IMR-90 (cell line): ENCODE results near the gene FXR2. TPM values are rescaled to one million over a fixed set of nuclear protein-coding genes. Genes with fewer than 3 reads are reported as not detected.

Source experiments
- ATAC-seq: fragments of 200-7000 bp; cut with Tn5 transposase; 2 replicates; pipeline ENCODE4 v1.9.1; 2020; ENCODE audit warnings: low read depth, mild to moderate bottlenecking, moderate library complexity
- BruUV-seq: library from RNA; stranded (reverse); fragments of 400-500 nt; replicated peaks from 2 replicates; lab custom pipeline; 2021; lab: Mats Ljungman, UMichigan
- CTCF ChIA-PET: fragments of 300-600 bp; formaldehyde crosslinking; extraction: SDS; loops from one replicate; lab custom pipeline; 2021; ENCODE audit warnings: antibody characterized with exemption; lab: Yijun Ruan, JAX
- POLR2A ChIA-PET: fragments of 300-600 bp; sonication (Branson Sonifier 250); formaldehyde crosslinking; loops from one replicate; lab custom pipeline; 2022; ENCODE audit warnings: antibody characterized with exemption; ENCODE audit not compliant: unreplicated experiment; lab: Charles Lee
- DNase-seq: peaks from one replicate; pipeline ENCODE4 v3.0.0; 2013
- H2AFZ ChIP-seq: replicated peaks from 2 replicates; pipeline ENCODE3; 2013; ENCODE audit warnings: low read length, mild to moderate bottlenecking; ENCODE audit not compliant: poor library complexity
- H2AK5ac ChIP-seq: 2 replicates; pipeline ENCODE4 v1.6.1; 2013; ENCODE audit warnings: low read depth, low read length, inconsistent platforms
- H2AK9ac ChIP-seq: replicated peaks from 2 replicates; pipeline ENCODE3; 2013; ENCODE audit warnings: mild to moderate bottlenecking, low read depth, low read length, moderate library complexity; ENCODE audit not compliant: poor library complexity
- H2BK120ac ChIP-seq: 2 replicates; pipeline ENCODE4 v1.6.1; 2013; ENCODE audit warnings: low read depth, low read length, inconsistent platforms
- H2BK15ac ChIP-seq: 3 replicates; pipeline ENCODE4 v1.6.1; 2013; ENCODE audit warnings: low read depth, low read length, inconsistent platforms
- H2BK20ac ChIP-seq: 2 replicates; pipeline ENCODE4 v1.6.1; 2013; ENCODE audit warnings: low read depth, mild to moderate bottlenecking, inconsistent platforms, low read length, moderate library complexity
- H2BK5ac ChIP-seq: 2 replicates; pipeline ENCODE4 v1.6.1; 2013; ENCODE audit warnings: mild to moderate bottlenecking, low read depth, low read length, inconsistent platforms; ENCODE audit not compliant: poor library complexity, severe bottlenecking
- H3K14ac ChIP-seq: replicated peaks from 2 replicates; pipeline ENCODE4 v1.6.1; 2013; ENCODE audit warnings: low read depth, low read length, inconsistent platforms
- H3K18ac ChIP-seq: 2 replicates; pipeline ENCODE4 v1.6.1; 2013; ENCODE audit warnings: low read depth, low read length, control low read depth
- H3K23ac ChIP-seq: 2 replicates; pipeline ENCODE4 v1.6.1; 2013; ENCODE audit warnings: low read depth, low read length, inconsistent platforms
- H3K27ac ChIP-seq: 2 replicates; pipeline ENCODE4 v1.5.1; 2013; ENCODE audit warnings: mild to moderate bottlenecking, control low read depth, low read length; ENCODE audit not compliant: insufficient read depth
- H3K27me3 ChIP-seq: 2 replicates; pipeline ENCODE4 v1.6.1; 2013; ENCODE audit warnings: low read length; ENCODE audit not compliant: control insufficient read depth, insufficient read depth
- H3K36me3 ChIP-seq: 2 replicates; pipeline ENCODE4 v1.6.1; 2013; ENCODE audit warnings: low read length, mixed read lengths; ENCODE audit not compliant: control insufficient read depth, insufficient read depth
- H3K4ac ChIP-seq: 2 replicates; pipeline ENCODE4 v1.6.1; 2013; ENCODE audit warnings: low read depth, low read length, inconsistent platforms
- H3K4me1 ChIP-seq: 2 replicates; pipeline ENCODE4 v1.6.1; 2013; ENCODE audit warnings: low read length, mixed read lengths; ENCODE audit not compliant: control insufficient read depth, insufficient read depth
- H3K4me2 ChIP-seq: 2 replicates; pipeline ENCODE4 v1.6.1; 2013; ENCODE audit warnings: low read depth, mild to moderate bottlenecking, control low read depth, low read length, moderate library complexity
- H3K4me3 ChIP-seq: 2 replicates; pipeline ENCODE4 v1.5.1; 2013; ENCODE audit warnings: low read depth, mild to moderate bottlenecking, control low read depth, low read length, moderate library complexity; ENCODE audit not compliant: insufficient read depth
- H3K56ac ChIP-seq: 2 replicates; pipeline ENCODE4 v1.6.1; 2013; ENCODE audit warnings: low read length, inconsistent platforms; ENCODE audit not compliant: insufficient read depth; ENCODE audit errors: extremely low read depth
- H3K79me1 ChIP-seq, 2 experiments: 2 replicates each; pipeline ENCODE4 v1.6.1; 2013; ENCODE audit warnings: low read length in 2 of 2, inconsistent platforms in 1 of 2, low read depth in 1 of 2
- H3K9ac ChIP-seq: 2 replicates; pipeline ENCODE4 v1.6.1; 2013; ENCODE audit warnings: low read depth, low read length, control low read depth
- H3K9me1 ChIP-seq: 2 replicates; pipeline ENCODE4 v1.6.1; 2013; ENCODE audit warnings: low read length, inconsistent platforms; ENCODE audit not compliant: insufficient read depth
- H3K9me3 ChIP-seq: 2 replicates; pipeline ENCODE4 v1.6.1; 2013; ENCODE audit warnings: low read length; ENCODE audit not compliant: control insufficient read depth, insufficient read depth
- H4K20me1 ChIP-seq: 2 replicates; pipeline ENCODE4 v1.6.1; 2013; ENCODE audit warnings: low read length, inconsistent platforms; ENCODE audit not compliant: insufficient read depth
- H4K5ac ChIP-seq: 2 replicates; pipeline ENCODE4 v1.6.1; 2013; ENCODE audit warnings: mild to moderate bottlenecking, low read depth, low read length, control low read depth
- H4K8ac ChIP-seq, 2 experiments: 2 replicates each; pipeline ENCODE4 v1.6.1; 2013; ENCODE audit warnings: low read depth in 2 of 2, low read length in 2 of 2, control low read depth in 1 of 2, inconsistent platforms in 1 of 2
- H4K91ac ChIP-seq: 2 replicates; pipeline ENCODE4 v1.6.1; 2013; ENCODE audit warnings: low read depth, low read length, inconsistent platforms; ENCODE audit not compliant: insufficient read depth
- FOS ChIP-seq: fragments of 150-350 bp; IDR thresholded peaks from 2 replicates; pipeline ENCODE4 v1.6.1; 2016; ENCODE audit warnings: low read depth, low read length
- NFE2L2 ChIP-seq: fragments of 150-350 bp; IDR thresholded peaks from 2 replicates; pipeline ENCODE4 v1.6.1; 2016; ENCODE audit warnings: low read depth, mild to moderate bottlenecking, low read length
- USF2 ChIP-seq: fragments of 150-350 bp; IDR thresholded peaks from 2 replicates; pipeline ENCODE4 v1.6.1; 2017; ENCODE audit warnings: mild to moderate bottlenecking, antibody characterized with exemption, low read length, low read depth
- WGBS, 2 experiments: methylation state at CpG; one replicate each; pipeline versions ENCODE4 v1.1.5 to v1.1.7; 2013; ENCODE audit warnings: missing lambda C conversion rate in 2 of 2; ENCODE audit not compliant: insufficient read length in 1 of 2; ENCODE audit errors: extremely low coverage in 2 of 2; 5-methylcytosine and 5-hydroxymethylcytosine counted together
- dilution Hi-C: fragments of 300-500 bp; cut with HindIII; formaldehyde crosslinking; loops from one replicate; pipeline ENCODE4 v1.14.3; 2018; ENCODE audit warnings: low sequenced_read_pairs; ENCODE audit not compliant: unreplicated experiment
- in situ Hi-C: fragments of 300-500 bp; cut with MboI; formaldehyde crosslinking; loops from 3 replicates; pipeline ENCODE4 v1.14.3; 2019; ENCODE audit warnings: low sequenced_read_pairs, inconsistent platforms, mixed read lengths
- intact Hi-C: fragments of 100-400 bp; cut with micrococcal nuclease; formaldehyde crosslinking; loops from 2 replicates; pipeline ENCODE4 v1.10.0; 2022
- polyA plus RNA-seq, 3 experiments: library from polyadenylated mRNA; depleted of rRNA; stranded (reverse); fragments of >200 nt; gene quantifications; 2 replicates each; pipeline ENCODE4 v1.2.3, GENCODE V29; 2012; ENCODE audit warnings: low replicate concordance in 1 of 3
- total RNA-seq: library from RNA; depleted of rRNA; stranded (reverse); fragments of >200 nt; gene quantifications from 2 replicates; pipeline ENCODE4 v1.2.3, GENCODE V29; 2012

The FXR2 gene
- total and polyA plus RNA-seq, 2 of the 4 experiments (the other 2 are of a cell fraction) = 39.1 to 55.9 TPM

GRCh38 chr17:7652388-7653356 lies 38.0 kb upstream of the FXR2 start:
- dilution Hi-C loops (no loop called here), intact Hi-C loops (no loop called here), in situ Hi-C loops (no loop called here)
- H3K79me1 ChIP-seq = no peaks in the 10 kb centered on the region
- no peak overlapping the region for H3K4me2 ChIP-seq
- ChIA-PET POLR2A (no interaction called here), CTCF (no interaction called here)
- H3K9ac ChIP-seq = no peak overlapping the region
- BruUV-seq = no TSS peak
- no peak overlapping the region for H2AK9ac ChIP-seq
- DNase-seq (no peak), ATAC-seq (no peak)
- H2AK5ac ChIP-seq = no peak overlapping the region
- H2BK20ac ChIP-seq = no peak overlapping the region
- no peak overlapping the region for H3K18ac ChIP-seq
- 68% methylated on average over 4 of the region's 12 CpGs; no CpG with 5 or more reads in 1 of the 2 experiments for WGBS, 2 experiments
- H4K20me1 ChIP-seq = no peaks in the 10 kb centered on the region; the same call in none of the 2 replicates
- H3K4ac ChIP-seq = no peak overlapping the region
- H3K56ac ChIP-seq = no peak overlapping the region
- no peak overlapping the region for H2BK120ac ChIP-seq
- peaks cover 61% of the 10 kb centered on the region for H3K27me3 ChIP-seq
- H3K14ac ChIP-seq = no peak overlapping the region
- H3K27ac ChIP-seq = no peak overlapping the region
- H2AFZ ChIP-seq = no peak overlapping the region
- TF ChIP-seq USF2 (no peak), NFE2L2 (no peak), FOS (no peak)
- H3K4me3 ChIP-seq = no peak overlapping the region
- peaks cover 6% of the 10 kb centered on the region; the same call in 1 of the 2 replicates for H3K4me1 ChIP-seq
- no peak overlapping the region for H4K5ac ChIP-seq
- no peak overlapping the region for H4K8ac ChIP-seq
- no peak overlapping the region for H4K91ac ChIP-seq
- no peaks in the 10 kb centered on the region for H3K36me3 ChIP-seq
- no peak overlapping the region for H3K23ac ChIP-seq
- H3K9me3 ChIP-seq = no peaks in the 10 kb centered on the region; the same call in 1 of the 2 replicates
- H3K9me1 ChIP-seq = no peaks in the 10 kb centered on the region
- no peak overlapping the region for H2BK5ac ChIP-seq
- H2BK15ac ChIP-seq = no peak overlapping the region
